ENCODE results near the gene KCNMA1. TPM values are rescaled to one million over a fixed set of nuclear protein-coding genes. Genes with fewer than 3 reads are reported as not detected.

KCNMA1 gene
- total RNA-seq, 1 donor from 2014 or later: 41.3 TPM

GRCh38 chr10:77160679-77161078 lies 476.9 kb downstream of the KCNMA1 start:
- Histone ChIP-seq H3K4me1 (no peaks in the 10 kb centered on the region), H3K9me3 (no peaks in the 10 kb centered on the region), H3K27ac (no peak overlapping the region), H3K36me3 (no peaks in the 10 kb centered on the region), H3K4me3 (no peak overlapping the region), H3K27me3 (ENCODE audit: low read depth) (no peaks in the 10 kb centered on the region)
- ATAC-seq: no peak
- DNase-seq: no peak
- TF ChIP-seq CTCF (IDR thresholded peaks at IDR 0.05): no peak
- intact Hi-C loops (cut with DNase I): no loop called here

GRCh38 chr10:77159538-77160110 lies 478.0 kb downstream of the KCNMA1 start:
- Histone ChIP-seq H3K4me3 (no peak overlapping the region), H3K27me3 (ENCODE audit: low read depth) (no peaks in the 10 kb centered on the region), H3K4me1 (no peaks in the 10 kb centered on the region), H3K27ac (no peak overlapping the region), H3K9me3 (no peaks in the 10 kb centered on the region), H3K36me3 (no peaks in the 10 kb centered on the region)
- ATAC-seq (no peak), DNase-seq (no peak)
- intact Hi-C loops (cut with DNase I): no loop called here
- no peak for TF ChIP-seq CTCF (IDR thresholded peaks at IDR 0.05)

GRCh38 chr10:77158666-77159065 lies 478.9 kb downstream of the KCNMA1 start:
- Histone ChIP-seq H3K4me3 (no peak overlapping the region), H3K36me3 (no peaks in the 10 kb centered on the region), H3K27ac (no peak overlapping the region), H3K9me3 (no peaks in the 10 kb centered on the region), H3K4me1 (no peaks in the 10 kb centered on the region), H3K27me3 (ENCODE audit: low read depth) (no peaks in the 10 kb centered on the region)
- TF ChIP-seq CTCF (IDR thresholded peaks at IDR 0.05): no peak
- ATAC-seq (no peak), DNase-seq (no peak)
- intact Hi-C loops (cut with DNase I): no loop called here

- Histone ChIP-seq H3K27me3 (ENCODE audit: low read depth) (no peaks in the 10 kb centered on the region), H3K4me3 (no peak overlapping the region), H3K36me3 (no peaks in the 10 kb centered on the region), H3K9me3 (no peaks in the 10 kb centered on the region), H3K4me1 (no peaks in the 10 kb centered on the region), H3K27ac (no peak overlapping the region)
- TF ChIP-seq CTCF (IDR thresholded peaks at IDR 0.05): no peak
- DNase-seq (no peak), ATAC-seq (peak in 1 of 2 donors; percentile 37)
- intact Hi-C loops (cut with DNase I): no loop called here
These were observed 480.2 kb downstream of the KCNMA1 start for GRCh38 chr10:77157248-77158019.

- Histone ChIP-seq H3K27ac (no peak overlapping the region), H3K36me3 (no peaks in the 10 kb centered on the region), H3K4me3 (no peak overlapping the region), H3K9me3 (no peaks in the 10 kb centered on the region), H3K4me1 (no peaks in the 10 kb centered on the region), H3K27me3 (ENCODE audit: low read depth) (no peaks in the 10 kb centered on the region)
- no peak for TF ChIP-seq CTCF (IDR thresholded peaks at IDR 0.05)
- DNase-seq (no peak), ATAC-seq (no peak)
- intact Hi-C loops (cut with DNase I): no loop called here
These were observed 481.2 kb downstream of the KCNMA1 start for GRCh38 chr10:77156406-77156879.
